HepG2 (cell line): ENCODE data around the gene BCAN. TPM values are rescaled to one million over a fixed set of nuclear protein-coding genes. Genes with fewer than 3 reads are reported as not detected.
A peak's percentile ranks its signal among the peaks of the same experiment; 100 is the strongest.

ENCODE experiments used
- ATAC-seq: fragments of 200-7000 bp; cut with Tn5 transposase; 3 replicates; pipeline ENCODE4 v1.9.1; 2020; ENCODE audit warnings: mild to moderate bottlenecking, moderate library complexity
- BruUV-seq: library from RNA; stranded (reverse); fragments of 400-500 nt; replicated peaks from 2 replicates; lab custom pipeline; 2021; lab: Mats Ljungman, UMichigan
- CTCF ChIA-PET: fragments of 300-600 bp; formaldehyde crosslinking; extraction: SDS; loops from one replicate; lab custom pipeline; 2021; ENCODE audit warnings: low total read pairs, inconsistent platforms, low intra/inter-chr PET ratio; lab: Yijun Ruan, JAX
- POLR2A ChIA-PET: fragments of 350-600 bp; sonication (Branson Sonifier 250); formaldehyde crosslinking; loops from one replicate; lab custom pipeline; 2020; ENCODE audit warnings: antibody characterized with exemption, inconsistent platforms; lab: Yijun Ruan, JAX
- DNase-seq: peaks from one replicate; pipeline ENCODE4 v3.0.0-alpha.2; 2015; ENCODE audit warnings: low spot score
- FAIRE-seq: peaks from 3 replicates; lab custom pipeline; 2011; peaks lifted over from hg19 to GRCh38; lab: Jason Lieb, UNC
- H2AFZ ChIP-seq: one replicate; pipeline ENCODE4 v1.6.1; 2011; ENCODE audit warnings: low read length, inconsistent platforms
- H3K27ac ChIP-seq: fragments of 300-600 bp; 3 replicates; pipeline ENCODE4 v1.8.0; 2011; ENCODE audit warnings: mixed run types, mild to moderate bottlenecking, mixed read lengths, low read length, inconsistent platforms; ENCODE audit not compliant: insufficient read depth; ENCODE audit errors: extremely low read length
- H3K27me3 ChIP-seq, 2 experiments: fragments of 200-600 bp in 1 of 2; 2 replicates in 1 of 2; 3 replicates in 1 of 2; pipeline versions ENCODE4 v1.6.0 to v1.8.0; 2011; ENCODE audit warnings: low read length in 2 of 2, mild to moderate bottlenecking in 2 of 2, moderate library complexity in 2 of 2, inconsistent platforms in 1 of 2; ENCODE audit not compliant: insufficient read depth in 2 of 2, control insufficient read depth in 1 of 2
- H3K36me3 ChIP-seq, 2 experiments: fragments of 200-600 bp in 1 of 2; replicated peaks in 1 of 2; 2 replicates in 1 of 2; 3 replicates in 1 of 2; pipeline versions ENCODE4 v1.5.1 to v1.8.0; 2011; ENCODE audit warnings: low read length in 2 of 2, inconsistent platforms in 1 of 2; ENCODE audit not compliant: insufficient read depth in 2 of 2, control insufficient read depth in 1 of 2
- H3K4me1 ChIP-seq: 2 replicates; pipeline ENCODE4 v1.5.1; 2012; ENCODE audit warnings: low read length, inconsistent platforms; ENCODE audit not compliant: insufficient read depth
- H3K4me2 ChIP-seq: 2 replicates; pipeline ENCODE4 v1.6.0; 2011; ENCODE audit warnings: low read depth, low read length, inconsistent platforms
- H3K4me3 ChIP-seq, 3 experiments: fragments of 200-600 bp in 1 of 3; sonication (generic), shearing (Covaris generic) in 1 of 3; replicated peaks in 1 of 3; 2 replicates each; pipeline ENCODE4 v1.5.1; 2011 to 2016; ENCODE audit warnings: low read length in 3 of 3, inconsistent platforms in 2 of 3, low read depth in 2 of 3, mild to moderate bottlenecking in 2 of 3, control low read depth in 1 of 3, mixed read lengths in 1 of 3; ENCODE audit not compliant: insufficient read depth in 1 of 3
- H3K79me2 ChIP-seq: one replicate; pipeline ENCODE4 v1.6.1; 2011; ENCODE audit warnings: low read length, inconsistent platforms; ENCODE audit not compliant: insufficient read depth
- H3K9ac ChIP-seq: 2 replicates; pipeline ENCODE4 v1.6.0; 2011; ENCODE audit warnings: mild to moderate bottlenecking, low read depth, low read length, inconsistent platforms; ENCODE audit not compliant: insufficient read depth
- H3K9me3 ChIP-seq: 2 replicates; pipeline ENCODE4 v1.5.1; 2012; ENCODE audit warnings: mild to moderate bottlenecking, low read length
- H4K20me1 ChIP-seq: 2 replicates; pipeline ENCODE4 v1.6.0; 2011; ENCODE audit warnings: inconsistent platforms, mild to moderate bottlenecking, low read length, moderate library complexity; ENCODE audit not compliant: insufficient read depth
- AGO1 ChIP-seq: fragments of 200-400 bp; formaldehyde crosslinking; IDR thresholded peaks from 2 replicates; pipeline ENCODE4 v1.6.1; 2017; ENCODE audit warnings: mild to moderate bottlenecking, low read depth, low read length, moderate library complexity; ENCODE audit not compliant: poor library complexity, severe bottlenecking
- AGO2 ChIP-seq: fragments of 200-400 bp; formaldehyde crosslinking; optimal IDR thresholded peaks from 2 replicates; pipeline ENCODE3; 2017; ENCODE audit warnings: mild to moderate bottlenecking, low read depth, low read length, moderate library complexity
- AKAP8 ChIP-seq: sonication (generic); formaldehyde crosslinking; IDR thresholded peaks from 2 replicates; pipeline ENCODE4 v1.5.1; 2020; ENCODE audit warnings: mild to moderate bottlenecking, missing genetic modification reagents
- ATAD3A ChIP-seq: sonication (generic); formaldehyde crosslinking; IDR thresholded peaks from 2 replicates; pipeline ENCODE4 v1.4.0; 2020; ENCODE audit warnings: missing genetic modification reagents
- POLR2A ChIP-seq, 2 experiments: IDR thresholded peaks; 2 replicates each; pipeline ENCODE4 v1.6.1; 2011; ENCODE audit warnings: low read depth in 2 of 2, low read length in 2 of 2, mild to moderate bottlenecking in 1 of 2, moderate library complexity in 1 of 2; ENCODE audit not compliant: insufficient read depth in 1 of 2
- RBFOX2 ChIP-seq: fragments of 200-400 bp; formaldehyde crosslinking; IDR thresholded peaks from 2 replicates; pipeline ENCODE4 v1.6.1; 2017; ENCODE audit warnings: low read depth, mild to moderate bottlenecking, low read length
- TRAFD1 ChIP-seq: sonication (generic); formaldehyde crosslinking; IDR thresholded peaks from 2 replicates; pipeline ENCODE4 v1.5.1; 2020; ENCODE audit warnings: missing genetic modification reagents, mild to moderate bottlenecking, borderline replicate concordance
- ZNF598 ChIP-seq: sonication (generic); formaldehyde crosslinking; IDR thresholded peaks from 2 replicates; pipeline ENCODE4 v1.5.1; 2020; ENCODE audit warnings: mild to moderate bottlenecking, missing genetic modification reagents, borderline replicate concordance
- WGBS: methylation state at CpG from one replicate; pipeline ENCODE4 v1.1.6; 2017; ENCODE audit warnings: low lambda C conversion rate; 5-methylcytosine and 5-hydroxymethylcytosine counted together
- in situ Hi-C: cut with HindIII; loops from 2 replicates; pipeline ENCODE4 v1.10.0; 2017; ENCODE audit warnings: low pct_unique_long_range_greater_than_20kb; ENCODE audit not compliant: extremely low pct_ligation_motif_present
- intact Hi-C: fragments of 100-400 bp; cut with micrococcal nuclease; formaldehyde crosslinking; loops from one replicate; pipeline ENCODE4 v1.10.0; 2022; ENCODE audit not compliant: unreplicated experiment
- polyA plus RNA-seq, 8 experiments: library from polyadenylated mRNA; depleted of rRNA in 3 of 8; stranded (reverse) in 7 of 8; unstranded in 1 of 8; fragments of >200 nt; fragmentation: Illumina TruSeq in 4 of 8; extraction: Trizol in 4 of 8; gene quantifications; 2 replicates each; pipeline versions ENCODE4 v1.2.1 to v1.2.3, GENCODE V29; 2011 to 2016; ENCODE audit warnings: low read depth in 4 of 8, missing spikeins in 1 of 8, mixed read lengths in 1 of 8; ENCODE audit not compliant: insufficient read depth in 1 of 8
- total RNA-seq, 5 experiments: library from RNA; depleted of rRNA; stranded (reverse); fragments of >200 nt; fragmentation: Illumina TruSeq; extraction: Trizol; gene quantifications; 2 replicates each; pipeline ENCODE4 v1.2.3, GENCODE V29; 2016; ENCODE audit warnings: low read depth in 1 of 5

The BCAN gene
- total and polyA plus RNA-seq, 2 of the 13 experiments (the other 11 are each of a cell fraction or from before 2014, with no cell fraction given) = not detected

DNA sequence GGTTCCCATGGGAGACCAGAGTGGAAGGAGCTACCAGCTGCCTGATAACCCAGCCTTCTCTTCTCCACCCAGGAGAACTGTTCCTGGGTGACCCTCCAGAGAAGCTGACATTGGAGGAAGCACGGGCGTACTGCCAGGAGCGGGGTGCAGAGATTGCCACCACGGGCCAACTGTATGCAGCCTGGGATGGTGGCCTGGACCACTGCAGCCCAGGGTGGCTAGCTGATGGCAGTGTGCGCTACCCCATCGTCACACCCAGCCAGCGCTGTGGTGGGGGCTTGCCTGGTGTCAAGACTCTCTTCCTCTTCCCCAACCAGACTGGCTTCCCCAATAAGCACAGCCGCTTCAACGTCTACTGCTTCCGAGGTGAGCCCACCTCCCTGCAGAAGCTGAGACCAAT is 6.6 kb downstream of the BCAN start:
- intact Hi-C loops = no loop called here
- ChIA-PET POLR2A (interaction anchor here (0.7 to 1.3 kb wide), 3 partner anchors 10 to 104 kb away, joined by 3 to 4 read pairs (median 4); no protein-coding TSS in a partner anchor), CTCF (no interaction called here)
- no peaks in the 10 kb centered on the region for H3K9me3 ChIP-seq
- WGBS = 89% methylated on average over 4 of the region's 10 CpGs
- no peak overlapping the region for H3K27ac ChIP-seq
- BruUV-seq = no TSS peak
- H4K20me1 ChIP-seq = peaks cover 62% of the 10 kb centered on the region
- no peak overlapping the region for H3K4me2 ChIP-seq
- no peaks in the 10 kb centered on the region for H3K79me2 ChIP-seq
- FAIRE-seq (no peak), DNase-seq (no peak), ATAC-seq (no peak)
- no peaks in the 10 kb centered on the region for H3K4me1 ChIP-seq
- H3K27me3 ChIP-seq = no peaks in the 10 kb centered on the region
- in situ Hi-C loops = no loop called here
- no peak overlapping the region for H2AFZ ChIP-seq
- H3K4me3 ChIP-seq = no peak overlapping the region
- H3K36me3 ChIP-seq = peaks cover 0 to 7% of the 10 kb centered on the region in 2 experiments; a peak in 2 of 5 replicates
- peak; percentile 73 for TF ChIP-seq AGO1
- TF ChIP-seq POLR2A (IDR thresholded peaks at IDR 0.05; ENCODE audit: insufficient read depth in 1 of 2, low read depth in 2 of 2, low read length in 2 of 2) = 0 out of 4 replicates have a peak, but pooled peaks of 1 of the 2 experiments have one; percentile 27
- TF ChIP-seq RBFOX2 = peak; percentile 33; the same call in 1 of the 2 replicates
- TF ChIP-seq TRAFD1 (CRISPR knock-in tag) = no peak
- TF ChIP-seq AKAP8 = peak; percentile 34; the same call in 1 of the 2 replicates
- TF ChIP-seq AGO2 = peak; percentile 59
- H3K9ac ChIP-seq = no peak overlapping the region

DNA sequence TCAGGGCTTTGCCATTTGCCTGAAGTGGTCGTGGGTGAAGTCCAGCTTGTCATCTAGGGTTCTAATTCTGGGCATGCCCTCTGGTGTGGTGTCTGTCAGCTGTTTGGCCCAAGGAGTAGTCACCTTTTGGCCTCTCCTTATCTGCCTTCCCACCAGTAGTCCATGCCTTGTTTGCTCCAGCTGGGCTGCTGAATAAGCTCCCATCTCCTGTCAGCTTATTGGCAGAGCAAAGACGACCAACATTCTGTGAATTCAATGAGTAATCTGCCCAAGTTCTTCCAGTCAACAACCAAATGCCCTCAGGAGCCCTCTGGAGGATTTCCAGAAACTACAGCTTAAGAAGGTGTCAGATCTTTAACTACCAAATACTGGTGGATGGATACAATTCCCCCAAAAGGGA is 7.0 kb downstream of the BCAN start:
- Histone ChIP-seq H3K9me3 (no peaks in the 10 kb centered on the region), H3K79me2 (no peaks in the 10 kb centered on the region), H3K27ac (no peak overlapping the region), H3K4me2 (no peak overlapping the region), H4K20me1 (peaks cover 67% of the 10 kb centered on the region), H3K4me1 (no peaks in the 10 kb centered on the region), H3K4me3 (no peak overlapping the region), H3K27me3 (no peaks in the 10 kb centered on the region), H2AFZ (no peak overlapping the region), H3K9ac (no peak overlapping the region), H3K36me3 (peaks cover 0 to 7% of the 10 kb centered on the region in 2 experiments; a peak in 2 of 5 replicates)
- FAIRE-seq (no peak), DNase-seq (no peak), ATAC-seq (no peak)
- intact Hi-C loops (no loop called here), in situ Hi-C loops (no loop called here)
- no TSS peak for BruUV-seq
- POLR2A ChIA-PET = interaction anchor here (0.7 to 1.3 kb wide), 4 partner anchors 8 to 103 kb away, joined by 3 to 4 read pairs (median 4); no protein-coding TSS in a partner anchor
- 63% methylated on average over 2 of the region's 2 CpGs for WGBS
- CTCF ChIA-PET = no interaction called here
- no peak for TF ChIP-seq ZNF598 (CRISPR knock-in tag)
- TF ChIP-seq AKAP8 = peak; percentile 54; the same call in 1 of the 2 replicates
- 0 out of 4 replicates have a peak, but pooled peaks of 1 of the 2 experiments have one; percentile 3 for TF ChIP-seq POLR2A (IDR thresholded peaks at IDR 0.05; ENCODE audit: insufficient read depth in 1 of 2, low read depth in 2 of 2, low read length in 2 of 2)
- no peak for TF ChIP-seq ATAD3A (CRISPR knock-in tag)
